GM18511 (cell line): Measurements from ENCODE around the gene AP5S1.

ENCODE experiments used
- ATAC-seq: cut with Tn5 transposase; IDR thresholded peaks from one replicate; pipeline ENCODE4 v1.9.1; 2021; ENCODE audit warnings: mild to moderate bottlenecking, moderate library complexity; ENCODE audit not compliant: unreplicated experiment

AP5S1 gene

GRCh38 chr20:3873507-3873906 lies 53.2 kb downstream of the AP5S1 start:
- no peak for ATAC-seq

DNA sequence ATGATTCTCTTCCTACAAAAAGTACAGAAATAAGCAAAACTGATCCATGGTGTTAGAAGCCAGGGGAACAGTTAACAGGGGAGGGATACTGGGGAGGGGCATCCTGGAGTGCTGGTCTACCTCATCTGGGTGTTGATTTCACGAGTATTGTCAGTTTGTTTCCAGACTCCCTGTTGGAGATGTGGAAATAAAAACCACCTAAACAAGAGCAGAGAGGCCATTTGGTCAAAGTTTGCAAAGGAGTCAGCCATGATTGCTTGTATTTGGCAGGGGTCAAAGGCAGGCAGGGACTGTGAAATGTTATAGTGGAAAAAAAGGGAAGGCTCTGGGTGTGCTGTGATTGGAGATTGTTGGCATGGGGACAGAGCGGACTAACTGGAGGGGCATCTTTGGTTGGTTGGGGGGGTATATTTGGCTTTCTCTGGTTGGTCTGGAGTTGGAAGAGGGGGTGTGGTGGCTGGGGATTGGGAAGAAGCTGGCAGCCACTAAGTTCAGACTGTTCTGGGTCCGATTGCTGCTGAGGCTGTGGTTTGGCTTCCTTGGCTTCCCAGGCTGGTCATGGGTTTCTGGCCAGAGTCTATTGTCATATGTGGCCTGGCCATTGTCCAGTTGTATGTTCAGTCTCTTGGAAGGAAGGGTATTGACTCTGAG lies 54.0 kb downstream of the AP5S1 start:
- no peak for ATAC-seq

GRCh38 chr20:3875378-3875974 lies 55.1 kb downstream of the AP5S1 start:
- ATAC-seq, result no peak

DNA sequence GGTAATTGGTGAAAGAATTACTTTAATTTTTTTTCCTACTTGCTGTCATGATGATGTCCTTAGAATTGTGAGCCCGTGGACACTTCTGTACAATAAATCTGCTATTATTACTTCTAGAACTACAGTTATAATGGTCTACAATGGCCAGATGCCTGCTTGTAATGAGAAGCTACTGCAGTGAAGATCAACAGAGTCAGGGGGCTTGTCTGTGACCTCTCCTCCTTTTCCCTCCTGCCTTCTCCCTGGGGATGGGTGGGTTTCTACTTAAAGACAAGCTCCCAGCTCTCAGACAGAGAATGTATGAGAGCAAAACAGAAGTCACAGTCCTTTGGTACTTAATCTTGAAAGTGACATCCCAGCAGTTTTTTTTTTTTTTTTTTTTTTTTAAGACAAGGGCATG lies 55.7 kb downstream of the AP5S1 start:
- ATAC-seq, result no peak

DNA sequence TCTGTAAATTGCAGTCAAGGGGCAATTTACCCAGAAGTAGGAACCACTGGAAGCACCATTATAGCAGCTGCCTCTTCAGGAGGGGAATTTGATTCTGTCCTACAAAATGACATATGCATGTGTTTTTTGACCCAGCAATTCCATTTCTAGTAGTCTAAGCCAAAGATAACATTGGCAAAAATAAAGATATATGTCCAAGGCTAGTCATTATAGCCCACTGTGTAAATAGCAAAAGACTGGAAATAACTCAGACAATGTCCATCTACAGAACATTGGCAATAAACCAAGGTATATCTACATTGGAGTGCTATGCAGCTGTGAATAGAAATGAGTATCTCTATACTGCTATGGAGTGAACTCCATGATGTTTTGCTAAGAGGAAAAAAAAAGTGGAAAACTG lies 56.3 kb downstream of the AP5S1 start:
- ATAC-seq, result no peak
